ENCODE data around the gene CXCL6. TPM values are rescaled to one million over a fixed set of nuclear protein-coding genes. Genes with fewer than 3 reads are reported as not detected.

The CXCL6 gene
- total and polyA plus RNA-seq, 7 donors, result 0.04 to 0.54 (median 0.14) TPM; not detected in 3

GRCh38 chr4:73844345-73844744 lies 7.9 kb downstream of the CXCL6 start:
- no peaks in the 10 kb centered on the region for H3K9me3 ChIP-seq
- no peaks in the 10 kb centered on the region for H3K36me3 ChIP-seq (ENCODE audit: insufficient read depth in 1 of 2, low read depth in 1 of 2)
- DNase-seq (no peak), ATAC-seq (no peak)
- no peak overlapping the region for H3K27ac ChIP-seq
- no peak for TF ChIP-seq CTCF (IDR thresholded peaks at IDR 0.05)
- WGBS, 3 donors, result 69 to 83% (median 71%) methylated on average over 3 of the region's 3 CpGs
- H3K27me3 ChIP-seq (ENCODE audit: insufficient read depth in 3 of 3, low read length in 2 of 3), result peaks cover 0 to 3% (median 0%) of the 10 kb centered on the region in 3 donors
- intact Hi-C loops (cut with DNase I), result no loop called here
- no peaks in the 10 kb centered on the region for H3K4me1 ChIP-seq
- no peak overlapping the region for H3K4me3 ChIP-seq

GRCh38 chr4:73844806-73845205 lies 8.3 kb downstream of the CXCL6 start:
- ATAC-seq (no peak), DNase-seq (no peak)
- H3K27me3 ChIP-seq (ENCODE audit: insufficient read depth in 3 of 3, low read length in 2 of 3), result peaks cover 0 to 3% (median 0%) of the 10 kb centered on the region in 3 donors
- H3K9me3 ChIP-seq, result no peaks in the 10 kb centered on the region
- 58 to 64% (median 61%) methylated on average over 2 of the region's 2 CpGs for WGBS, 3 donors
- intact Hi-C loops (cut with DNase I), result no loop called here
- no peak overlapping the region for H3K4me3 ChIP-seq
- no peak overlapping the region for H3K27ac ChIP-seq
- no peaks in the 10 kb centered on the region for H3K36me3 ChIP-seq (ENCODE audit: insufficient read depth in 1 of 2, low read depth in 1 of 2)
- no peaks in the 10 kb centered on the region for H3K4me1 ChIP-seq
- TF ChIP-seq CTCF (IDR thresholded peaks at IDR 0.05), result no peak

GRCh38 chr4:73847526-73848182 lies 11.2 kb downstream of the CXCL6 start:
- Histone ChIP-seq H3K27ac (no peak overlapping the region), H3K9me3 (no peaks in the 10 kb centered on the region), H3K27me3 (ENCODE audit: insufficient read depth in 3 of 3, low read length in 2 of 3) (peaks cover 0 to 5% (median 3%) of the 10 kb centered on the region in 3 donors), H3K4me1 (no peaks in the 10 kb centered on the region), H3K36me3 (ENCODE audit: insufficient read depth in 1 of 2, low read depth in 1 of 2) (no peaks in the 10 kb centered on the region), H3K4me3 (no peak overlapping the region)
- intact Hi-C loops (cut with DNase I), result no loop called here
- no peak for TF ChIP-seq CTCF (IDR thresholded peaks at IDR 0.05)
- WGBS, 3 donors, result 87 to 95% (median 89%) methylated on average over 3 of the region's 3 CpGs
- DNase-seq (no peak), ATAC-seq (no peak)

GRCh38 chr4:73848183-73848777 lies 11.8 kb downstream of the CXCL6 start:
- no peak for TF ChIP-seq CTCF (IDR thresholded peaks at IDR 0.05)
- Histone ChIP-seq H3K4me3 (no peak overlapping the region), H3K27ac (no peak overlapping the region), H3K4me1 (no peaks in the 10 kb centered on the region), H3K9me3 (no peaks in the 10 kb centered on the region), H3K36me3 (ENCODE audit: insufficient read depth in 1 of 2, low read depth in 1 of 2) (no peaks in the 10 kb centered on the region), H3K27me3 (ENCODE audit: insufficient read depth in 3 of 3, low read length in 2 of 3) (peaks cover 0 to 5% (median 4%) of the 10 kb centered on the region in 3 donors)
- intact Hi-C loops (cut with DNase I), result no loop called here
- no peak for ATAC-seq
- no peak for DNase-seq
- WGBS, 3 donors, result 69 to 85% (median 73%) methylated on average over 1 of the region's 1 CpG
